Effector memory CD4-positive, alpha-beta T cell (primary cell): ENCODE results near the gene ALG6.
"Not testable (repeated sequence)": the region's sequence is repeated elsewhere in the genome, so short reads cannot be mapped to it uniquely, and the experiment has no call there.

ENCODE experiments used
- DNase-seq, 3 donors: peaks; one replicate each; pipeline ENCODE4 v3.0.0-alpha.2; 2020
- H3K27ac ChIP-seq: 2 replicates; pipeline ENCODE4 v1.7.0; 2013; ENCODE audit warnings: mild to moderate bottlenecking, low read length, moderate library complexity; ENCODE audit not compliant: insufficient read depth, poor library complexity, severe bottlenecking
- H3K27me3 ChIP-seq: replicated peaks from 2 replicates; pipeline ENCODE4 v1.7.0; 2013; ENCODE audit warnings: mild to moderate bottlenecking, low read length; ENCODE audit not compliant: insufficient read depth, control insufficient read depth, poor library complexity, severe bottlenecking
- H3K36me3 ChIP-seq: 2 replicates; pipeline ENCODE4 v1.7.0; 2013; ENCODE audit warnings: mild to moderate bottlenecking, low read length, moderate library complexity; ENCODE audit not compliant: control insufficient read depth, insufficient read depth
- H3K4me1 ChIP-seq: 2 replicates; pipeline ENCODE4 v1.7.0; 2013; ENCODE audit warnings: low read length, mild to moderate bottlenecking; ENCODE audit not compliant: control insufficient read depth, insufficient read depth, poor library complexity, severe bottlenecking
- H3K4me3 ChIP-seq: 2 replicates; pipeline ENCODE4 v1.7.0; 2013; ENCODE audit warnings: low read length, low read depth, mild to moderate bottlenecking; ENCODE audit not compliant: insufficient read depth, poor library complexity, severe bottlenecking
- H3K9me3 ChIP-seq: 2 replicates; pipeline ENCODE4 v1.7.0; 2013; ENCODE audit warnings: mild to moderate bottlenecking, low read length, moderate library complexity; ENCODE audit not compliant: control insufficient read depth

Gene ALG6

GRCh38 chr1:63329621-63330330 is 37.7 kb upstream of the ALG6 start:
- Histone ChIP-seq H3K4me1 (peaks cover 8% of the 10 kb centered on the region), H3K27ac (no peak overlapping the region), H3K36me3 (no peaks in the 10 kb centered on the region), H3K27me3 (peaks cover 73% of the 10 kb centered on the region), H3K9me3 (no peaks in the 10 kb centered on the region), H3K4me3 (no peak overlapping the region)
- DNase-seq: no peak

- Histone ChIP-seq H3K27ac (no peak overlapping the region), H3K36me3 (no peaks in the 10 kb centered on the region), H3K27me3 (peaks cover 70% of the 10 kb centered on the region), H3K4me3 (no peak overlapping the region), H3K4me1 (peaks cover 8% of the 10 kb centered on the region), H3K9me3 (no peaks in the 10 kb centered on the region)
- DNase-seq: no peak
Measured at GRCh38 chr1:63330331-63330916, 37.0 kb upstream of the ALG6 start.

- H3K4me3 ChIP-seq: no peak overlapping the region
- no peak overlapping the region for H3K27ac ChIP-seq
- DNase-seq: no peak
Measured at GRCh38 chr1:63342402-63342801, 25.0 kb upstream of the ALG6 start.

GRCh38 chr1:63343922-63344321 is 23.5 kb upstream of the ALG6 start:
- no peak overlapping the region for H3K27ac ChIP-seq
- H3K36me3 ChIP-seq: no peaks in the 10 kb centered on the region
- H3K27me3 ChIP-seq: no peaks in the 10 kb centered on the region
- no peak for DNase-seq
- H3K4me3 ChIP-seq: no peak overlapping the region
- H3K4me1 ChIP-seq: no peaks in the 10 kb centered on the region
- no peaks in the 10 kb centered on the region for H3K9me3 ChIP-seq

More at GRCh38 chr1:63342402-63342801, 25.0 kb upstream of the ALG6 start:
- Histone ChIP-seq H3K27me3 (no peaks in the 10 kb centered on the region), H3K9me3 (no peaks in the 10 kb centered on the region), H3K36me3 (no peaks in the 10 kb centered on the region), H3K4me1 (no peaks in the 10 kb centered on the region)

GRCh38 chr1:63350320-63350719 is 17.1 kb upstream of the ALG6 start:
- peaks cover 5% of the 10 kb centered on the region for H3K27me3 ChIP-seq
- no peak for DNase-seq
- no peak overlapping the region for H3K4me3 ChIP-seq
- no peak overlapping the region for H3K27ac ChIP-seq
- H3K4me1 ChIP-seq: no peaks in the 10 kb centered on the region
- no peaks in the 10 kb centered on the region for H3K36me3 ChIP-seq
- H3K9me3 ChIP-seq: no peaks in the 10 kb centered on the region

- H3K36me3 ChIP-seq: no peaks in the 10 kb centered on the region
- no peak for DNase-seq
- no peak overlapping the region for H3K27ac ChIP-seq
- no peaks in the 10 kb centered on the region for H3K9me3 ChIP-seq
- H3K27me3 ChIP-seq: peaks cover 5% of the 10 kb centered on the region
- H3K4me1 ChIP-seq: no peaks in the 10 kb centered on the region
- H3K4me3 ChIP-seq: no peak overlapping the region
Measured at GRCh38 chr1:63352736-63353135, 14.7 kb upstream of the ALG6 start.

- not testable (repeated sequence) for H3K9me3 ChIP-seq, H3K27ac ChIP-seq, H3K4me1 ChIP-seq, DNase-seq, H3K27me3 ChIP-seq, H3K4me3 ChIP-seq, H3K36me3 ChIP-seq
Measured at GRCh38 chr1:63356234-63356633, 11.2 kb upstream of the ALG6 start.

- Histone ChIP-seq H3K4me3 (no peak overlapping the region), H3K36me3 (no peaks in the 10 kb centered on the region), H3K27me3 (no peaks in the 10 kb centered on the region), H3K27ac (no peak overlapping the region), H3K9me3 (no peaks in the 10 kb centered on the region), H3K4me1 (no peaks in the 10 kb centered on the region)
- DNase-seq: no peak
Measured at GRCh38 chr1:63359561-63359960, 7.9 kb upstream of the ALG6 start.

GRCh38 chr1:63362073-63362472 is 5.4 kb upstream of the ALG6 start:
- Histone ChIP-seq H3K9me3 (no peaks in the 10 kb centered on the region), H3K36me3 (no peaks in the 10 kb centered on the region), H3K27me3 (no peaks in the 10 kb centered on the region)

GRCh38 chr1:63362578-63362977 is 4.8 kb upstream of the ALG6 start:
- Histone ChIP-seq H3K27ac (no peak overlapping the region), H3K4me3 (no peak overlapping the region), H3K9me3 (no peaks in the 10 kb centered on the region), H3K4me1 (peaks cover 4% of the 10 kb centered on the region), H3K36me3 (no peaks in the 10 kb centered on the region), H3K27me3 (no peaks in the 10 kb centered on the region)
- no peak for DNase-seq

More at GRCh38 chr1:63362073-63362472, 5.4 kb upstream of the ALG6 start:
- Histone ChIP-seq H3K4me3 (no peak overlapping the region), H3K4me1 (peaks cover 4% of the 10 kb centered on the region), H3K27ac (no peak overlapping the region)
- DNase-seq: no peak
